Kidney epithelial cell (primary cell): ENCODE results near the gene GPR42. TPM values are rescaled to one million over a fixed set of nuclear protein-coding genes. Genes with fewer than 3 reads are reported as not detected.

Experiments
- DNase-seq: peaks from one replicate; pipeline ENCODE4 v3.0.0-alpha.2; 2010; ENCODE audit warnings: low read depth
- H3K27me3 ChIP-seq: 2 replicates; pipeline ENCODE4 v1.6.0; 2011; ENCODE audit warnings: low read length; ENCODE audit not compliant: control insufficient read depth, insufficient read depth
- H3K36me3 ChIP-seq: 2 replicates; pipeline ENCODE4 v1.5.1; 2011; ENCODE audit warnings: low read length; ENCODE audit not compliant: control insufficient read depth, insufficient read depth
- H3K4me3 ChIP-seq: 2 replicates; pipeline ENCODE4 v1.5.1; 2011; ENCODE audit warnings: low read depth, mild to moderate bottlenecking, control low read depth, low read length
- CTCF ChIP-seq: IDR thresholded peaks from 2 replicates; pipeline ENCODE4 v1.5.1; 2011; ENCODE audit warnings: mild to moderate bottlenecking, moderate library complexity, low read length, control low read depth, inconsistent platforms; ENCODE audit not compliant: insufficient read depth, poor library complexity, severe bottlenecking
- total RNA-seq: library from RNA; depleted of rRNA; stranded (reverse); fragments of >200 nt; gene quantifications from 2 replicates; pipeline ENCODE4 v1.2.3, GENCODE V29; 2015

GPR42 gene
- total RNA-seq, 1 donor from 2014 or later: not detected

GRCh38 chr19:35330475-35330874 lies 40.4 kb upstream of the GPR42 start:
- Histone ChIP-seq H3K36me3 (no peaks in the 10 kb centered on the region), H3K4me3 (no peak overlapping the region), H3K27me3 (peaks cover 2% of the 10 kb centered on the region)
- no peak for DNase-seq
- TF ChIP-seq CTCF: no peak

- Histone ChIP-seq H3K4me3 (no peak overlapping the region), H3K27me3 (peaks cover 2% of the 10 kb centered on the region), H3K36me3 (no peaks in the 10 kb centered on the region)
- no peak for TF ChIP-seq CTCF
- DNase-seq: no peak
Measured at GRCh38 chr19:35331551-35332214, 39.2 kb upstream of the GPR42 start.

GRCh38 chr19:35332817-35333216 lies 38.1 kb upstream of the GPR42 start:
- no peaks in the 10 kb centered on the region for H3K36me3 ChIP-seq
- no peak for TF ChIP-seq CTCF
- DNase-seq: no peak
- peaks cover 3% of the 10 kb centered on the region for H3K27me3 ChIP-seq
- H3K4me3 ChIP-seq: no peak overlapping the region

- no peak for DNase-seq
- Histone ChIP-seq H3K27me3 (peaks cover 3% of the 10 kb centered on the region), H3K4me3 (no peak overlapping the region), H3K36me3 (no peaks in the 10 kb centered on the region)
- TF ChIP-seq CTCF: no peak
Measured at GRCh38 chr19:35334144-35334753, 36.6 kb upstream of the GPR42 start.

- Histone ChIP-seq H3K27me3 (peaks cover 3% of the 10 kb centered on the region), H3K4me3 (no peak overlapping the region), H3K36me3 (no peaks in the 10 kb centered on the region)
- DNase-seq: no peak
- no peak for TF ChIP-seq CTCF
Measured at GRCh38 chr19:35336166-35336955, 34.5 kb upstream of the GPR42 start.
